HG03066 (cell line): Measurements from ENCODE around the gene KCNE2.

Experiments
- ATAC-seq: cut with Tn5 transposase; IDR thresholded peaks from one replicate; pipeline ENCODE4 v1.9.1; 2021; ENCODE audit warnings: low read depth; ENCODE audit not compliant: unreplicated experiment

KCNE2 gene, protein sequence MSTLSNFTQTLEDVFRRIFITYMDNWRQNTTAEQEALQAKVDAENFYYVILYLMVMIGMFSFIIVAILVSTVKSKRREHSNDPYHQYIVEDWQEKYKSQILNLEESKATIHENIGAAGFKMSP

DNA sequence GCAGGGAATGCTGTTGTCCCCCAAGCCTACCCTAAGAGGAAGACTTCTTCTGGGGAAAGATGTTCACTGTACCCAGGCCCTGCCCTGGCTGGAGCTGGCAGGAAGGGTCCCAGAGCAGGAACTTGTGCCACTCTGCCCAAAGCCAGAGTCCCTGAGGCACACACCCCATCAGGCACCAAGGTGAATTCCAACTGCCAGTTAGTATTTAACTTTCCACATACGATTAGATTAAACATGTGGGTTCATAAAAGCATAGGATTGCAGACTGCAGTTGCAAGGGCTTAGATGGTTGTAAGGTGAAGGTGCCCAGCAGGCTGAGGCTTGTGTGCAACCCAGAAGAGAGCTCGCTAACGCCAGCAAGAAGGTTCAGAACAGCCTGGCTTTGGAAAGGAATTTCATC, at the start of gene KCNE2:
Gene KCNE2 (plus strand): TSS at position 274 of the 400 bp plus-strand sequence. CDS start 6,473 bp downstream, outside the sequence.
- ATAC-seq, result no peak

GRCh38 chr21:34319585-34319984, 44.2 kb upstream of the KCNE2 start:
- ATAC-seq, result no peak

- ATAC-seq, result no peak
Observed at GRCh38 chr21:34320011-34320410, 43.8 kb upstream of the KCNE2 start.

DNA sequence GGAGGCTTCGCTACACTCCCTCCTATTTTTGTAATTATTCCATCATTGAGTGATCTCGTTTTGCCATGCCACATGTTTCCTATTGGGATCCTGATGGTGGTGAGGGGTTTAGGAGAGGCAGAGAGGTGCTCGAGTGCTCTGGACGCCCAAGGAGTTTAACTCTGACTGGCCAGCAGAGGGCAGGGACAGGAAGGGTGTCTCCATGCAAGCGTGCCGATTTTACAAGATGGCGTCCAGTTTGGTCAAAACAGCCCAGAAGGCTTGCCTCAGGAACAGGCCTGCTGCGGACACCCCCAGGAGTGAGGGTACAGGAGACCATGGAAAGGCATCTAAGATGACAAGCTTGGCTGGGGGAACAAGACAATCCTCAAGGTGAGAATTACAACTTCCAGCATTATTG, 33.8 kb upstream of the KCNE2 start:
- no peak for ATAC-seq

DNA sequence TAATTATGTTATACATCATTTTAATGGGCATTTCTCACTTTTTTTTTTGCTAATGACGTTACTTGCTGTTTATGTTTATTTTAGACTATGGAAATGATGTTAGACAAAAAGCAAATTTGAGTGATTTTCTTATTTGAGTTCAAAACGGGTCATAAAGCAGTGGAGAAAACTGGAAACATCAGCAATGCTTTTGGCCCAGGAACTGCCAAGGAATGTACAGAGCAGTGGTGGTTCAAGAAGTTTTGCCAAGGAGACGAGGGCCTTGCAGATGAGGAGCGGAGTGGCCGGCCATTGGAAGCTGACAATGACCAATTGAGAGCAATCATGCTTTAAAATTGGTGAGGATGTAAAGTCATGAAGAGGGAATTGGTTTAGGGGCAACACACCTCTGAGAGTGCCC, 32.1 kb upstream of the KCNE2 start:
- ATAC-seq, result no peak

- no peak for ATAC-seq
Observed at GRCh38 chr21:34332347-34332746, 31.5 kb upstream of the KCNE2 start.

GRCh38 chr21:34333121-34333739, 30.6 kb upstream of the KCNE2 start:
- no peak for ATAC-seq

GRCh38 chr21:34335316-34335715, 28.5 kb upstream of the KCNE2 start:
- no peak for ATAC-seq

- ATAC-seq, result no peak
Observed at GRCh38 chr21:34336245-34336644, 27.6 kb upstream of the KCNE2 start.

DNA sequence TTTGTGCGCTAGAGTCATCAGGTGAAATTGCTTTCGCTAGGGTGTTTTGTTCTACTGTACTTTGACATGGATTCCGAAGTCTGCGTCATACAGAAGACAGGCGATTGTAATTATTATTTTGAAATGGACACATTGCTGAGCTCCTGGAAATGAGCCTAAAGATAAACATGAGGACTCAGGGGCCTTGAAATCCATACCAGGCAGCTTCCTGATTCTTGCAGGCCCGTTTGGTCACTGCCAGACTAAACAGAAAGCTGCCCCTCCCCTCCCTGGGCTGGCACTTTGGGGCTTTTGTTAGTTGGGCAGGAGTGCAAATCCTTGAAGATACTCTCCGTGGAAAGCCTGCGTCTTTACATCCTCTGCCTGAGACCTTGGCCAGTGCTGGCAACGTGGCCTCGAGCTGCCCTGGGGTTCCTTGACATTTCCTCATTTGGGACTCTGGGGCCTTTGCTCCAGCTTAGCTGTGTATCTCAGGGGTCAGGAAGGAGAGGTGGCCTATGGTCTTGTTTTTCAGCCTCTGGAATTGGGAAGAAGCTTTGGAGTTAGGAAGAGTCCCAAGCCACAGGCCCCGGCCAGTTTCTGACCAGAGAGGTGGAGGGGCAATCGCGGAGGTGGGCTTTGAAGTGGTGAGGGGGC, 26.9 kb upstream of the KCNE2 start:
- ATAC-seq, result no peak

- ATAC-seq, result no peak
Observed at GRCh38 chr21:34337741-34338140, 26.1 kb upstream of the KCNE2 start.

DNA sequence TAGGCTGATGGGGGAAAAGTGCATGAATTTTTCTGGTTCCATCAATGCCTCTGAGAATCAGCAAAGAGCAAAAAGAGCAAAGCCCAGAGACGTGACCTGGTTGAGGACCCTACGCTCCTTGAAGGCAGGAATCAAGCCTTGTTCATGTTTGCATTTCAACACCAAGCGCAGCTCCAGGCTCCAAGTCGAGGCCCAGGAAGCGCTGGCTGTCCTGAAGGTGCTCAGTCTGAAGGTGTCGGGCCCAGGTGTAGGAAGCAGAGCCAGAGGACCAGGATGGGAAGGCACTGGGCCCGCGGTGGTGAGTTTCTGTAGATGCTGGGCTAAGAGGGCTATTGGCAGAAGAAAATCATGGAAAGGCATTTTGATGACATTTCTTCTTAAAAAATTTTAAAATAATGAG, 25.6 kb upstream of the KCNE2 start:
- no peak for ATAC-seq

DNA sequence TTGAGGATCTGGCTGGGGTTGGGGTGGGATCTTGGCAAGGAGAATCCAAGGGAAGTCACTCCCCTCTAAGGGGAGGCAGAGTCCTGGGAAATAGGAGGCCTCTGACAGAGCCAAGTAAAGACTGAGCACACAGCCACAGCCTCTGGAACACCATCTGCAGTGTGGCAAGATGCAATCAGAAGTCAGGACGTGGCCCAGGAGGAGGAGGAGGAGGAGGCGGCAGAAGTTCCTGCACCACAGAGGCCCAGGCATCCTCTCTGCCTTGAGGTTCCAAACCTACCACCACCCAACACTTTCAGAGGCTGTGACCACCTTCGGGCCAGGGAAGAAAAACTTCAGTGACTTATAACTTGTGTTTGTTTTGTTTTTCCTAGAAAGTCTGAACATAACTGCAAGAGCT, 23.7 kb upstream of the KCNE2 start:
- no peak for ATAC-seq

DNA sequence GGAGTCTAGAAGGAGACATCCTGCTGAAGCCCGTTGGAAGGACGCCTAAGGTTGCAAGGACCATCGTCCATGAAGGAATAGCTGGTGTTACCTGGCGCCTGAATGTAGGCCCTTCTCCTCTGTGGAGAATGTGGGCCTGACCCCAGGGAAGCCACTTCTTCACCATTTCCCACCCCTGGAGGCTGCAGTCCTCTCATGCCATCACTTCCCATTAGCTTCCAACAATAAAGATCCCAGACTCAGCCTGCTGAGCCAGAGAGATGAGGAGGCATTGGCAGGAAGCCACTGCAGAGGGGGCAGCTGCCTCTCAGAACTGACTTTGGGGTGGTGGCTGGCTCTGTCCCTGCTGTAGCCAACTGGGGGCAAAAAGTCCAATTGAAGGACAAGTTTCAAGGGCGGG, 21.3 kb upstream of the KCNE2 start:
- ATAC-seq, result no peak

DNA sequence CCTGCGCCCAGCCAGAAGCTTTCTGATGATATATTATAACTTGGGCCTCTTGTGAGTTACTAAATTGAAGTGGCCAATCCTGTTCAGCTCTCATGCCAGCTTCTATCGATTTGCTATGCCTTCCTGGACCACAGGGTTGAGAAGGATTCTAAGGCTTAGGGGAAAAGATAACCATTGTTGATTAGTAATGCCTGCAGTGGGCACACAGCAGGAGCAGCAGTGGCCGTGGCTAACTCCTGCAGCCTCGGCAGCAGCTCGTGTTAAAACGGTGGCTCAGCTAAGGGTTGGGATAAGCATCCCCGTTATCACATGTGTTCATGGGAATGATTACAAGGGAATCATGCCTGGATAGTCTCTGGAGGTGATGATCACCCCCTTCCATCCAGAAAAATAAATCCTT, 20.5 kb upstream of the KCNE2 start:
- no peak for ATAC-seq

GRCh38 chr21:34343838-34344381, 19.9 kb upstream of the KCNE2 start:
- no peak for ATAC-seq

DNA sequence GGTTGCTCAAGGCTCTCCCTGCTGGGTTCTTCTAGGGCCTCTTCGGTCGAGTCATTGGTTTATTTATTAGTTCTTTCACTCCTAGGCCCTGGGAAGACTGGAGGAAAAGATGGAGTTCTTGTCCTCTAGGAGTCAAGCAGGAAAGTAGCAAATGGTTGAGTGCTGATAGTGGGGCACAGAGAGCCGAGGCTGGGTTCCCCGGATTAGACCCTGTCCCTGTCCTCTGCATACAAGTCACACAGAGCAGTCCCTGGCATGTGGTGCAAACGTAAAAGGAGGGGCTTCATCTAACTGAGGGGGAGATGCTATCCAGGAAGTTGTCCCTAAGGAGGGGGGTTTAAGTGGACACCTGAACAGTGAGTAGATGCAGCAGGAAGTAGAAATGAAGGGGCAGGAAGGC, 19.2 kb upstream of the KCNE2 start:
- no peak for ATAC-seq

GRCh38 chr21:34345091-34345871, 18.5 kb upstream of the KCNE2 start:
- ATAC-seq, result no peak

GRCh38 chr21:34345892-34346291, 17.9 kb upstream of the KCNE2 start:
- no peak for ATAC-seq

DNA sequence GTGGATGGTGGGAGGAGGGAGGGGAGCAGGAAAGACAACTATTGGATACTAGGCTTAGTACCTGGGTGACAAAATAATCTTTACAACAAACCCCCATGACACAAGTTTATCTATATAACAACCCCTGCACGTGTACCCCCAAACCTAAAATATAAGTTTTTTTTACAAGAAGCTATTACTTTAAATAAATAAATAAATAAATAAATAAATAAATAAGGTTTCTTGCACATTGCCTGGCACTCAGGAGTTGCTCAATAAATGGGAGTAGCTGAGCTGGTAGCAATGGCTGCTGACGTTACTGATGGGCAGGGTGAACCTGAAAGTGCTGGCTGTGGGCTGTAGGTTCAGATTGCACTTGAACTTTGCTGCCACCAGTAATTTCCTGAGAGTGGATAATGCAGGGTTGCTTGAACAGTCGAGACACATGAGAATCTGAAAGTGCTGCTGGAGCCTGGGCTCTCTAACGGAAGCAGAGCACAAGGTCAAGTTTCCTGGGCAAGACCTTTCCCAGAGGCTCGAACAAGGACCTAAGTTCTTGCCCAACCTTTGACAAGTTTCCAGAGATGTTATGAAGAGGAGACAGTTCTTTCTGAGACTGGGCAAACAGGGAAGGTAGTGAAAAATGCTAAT, 14.8 kb upstream of the KCNE2 start:
- ATAC-seq, result no peak

GRCh38 chr21:34351786-34352241, 12.0 kb upstream of the KCNE2 start:
- no peak for ATAC-seq
